Hippocampal formation (tissue), 2 donors: ENCODE data around the gene METTL15.
A peak's percentile ranks its signal among the peaks of the same experiment; 100 is the strongest.
"Not testable (repeated sequence)": the region's sequence is repeated elsewhere in the genome, so short reads cannot be mapped to it uniquely, and the experiment has no call there.

Experiments used
- DNase-seq, 2 donors: peaks; one replicate each; lab custom pipeline; 2025; lab: John Stamatoyannopoulos, UW

The METTL15 gene

DNA sequence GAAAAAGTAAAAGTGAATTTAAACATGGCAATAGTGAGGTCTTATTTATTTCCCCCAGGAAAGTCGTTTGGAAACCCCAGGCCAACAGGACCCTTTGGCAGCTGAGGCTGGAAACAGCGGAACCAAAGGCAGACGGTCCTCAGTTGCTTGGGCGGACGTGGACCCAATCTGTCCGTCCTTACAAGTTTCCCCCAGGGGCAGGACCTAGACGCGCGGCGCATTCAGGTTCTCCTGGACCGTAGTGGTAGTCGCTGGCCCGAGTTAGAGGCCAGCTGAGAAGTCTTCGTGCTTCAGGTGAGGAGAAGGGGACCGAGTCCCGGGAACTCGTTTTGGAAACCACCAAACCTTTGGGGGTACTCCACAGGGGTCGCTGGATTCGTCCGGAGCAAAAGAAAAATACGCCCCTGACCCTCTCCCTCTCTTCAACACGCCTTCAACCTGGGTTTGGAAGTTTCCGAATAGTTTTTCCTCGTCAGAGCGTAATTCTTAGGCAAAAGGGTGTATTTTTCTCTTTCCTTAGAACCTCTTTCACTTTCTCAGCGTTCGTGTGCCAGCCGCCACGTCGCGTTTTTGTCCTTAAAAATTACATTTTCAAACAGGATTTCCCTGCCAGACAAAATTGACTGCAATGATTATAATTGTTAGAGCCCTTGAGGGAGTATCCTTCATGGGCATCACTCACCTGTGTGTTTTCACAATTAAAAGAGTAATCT is 2.1 kb downstream of the METTL15 start:
- DNase-seq, result peak; percentile 31 to 46

DNA sequence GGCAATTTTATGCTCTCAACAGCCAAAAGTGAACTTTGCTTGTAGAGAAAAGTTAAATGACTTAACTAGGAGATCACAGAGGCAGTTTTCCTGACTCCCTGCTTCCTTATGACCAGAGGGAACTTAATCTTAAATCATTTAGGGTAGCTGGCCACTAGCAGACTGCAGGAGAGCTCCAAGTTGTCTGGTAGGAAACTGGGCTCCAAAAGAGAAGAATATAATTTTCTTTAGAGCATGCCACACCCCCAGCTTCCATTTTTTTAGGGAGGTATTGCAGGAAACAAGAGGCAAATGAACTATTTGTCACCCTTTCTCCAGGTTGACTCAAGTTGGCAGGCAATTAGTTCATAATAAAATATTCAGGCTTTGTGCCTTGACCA is 2.6 kb downstream of the METTL15 start:
- no peak for DNase-seq

DNA sequence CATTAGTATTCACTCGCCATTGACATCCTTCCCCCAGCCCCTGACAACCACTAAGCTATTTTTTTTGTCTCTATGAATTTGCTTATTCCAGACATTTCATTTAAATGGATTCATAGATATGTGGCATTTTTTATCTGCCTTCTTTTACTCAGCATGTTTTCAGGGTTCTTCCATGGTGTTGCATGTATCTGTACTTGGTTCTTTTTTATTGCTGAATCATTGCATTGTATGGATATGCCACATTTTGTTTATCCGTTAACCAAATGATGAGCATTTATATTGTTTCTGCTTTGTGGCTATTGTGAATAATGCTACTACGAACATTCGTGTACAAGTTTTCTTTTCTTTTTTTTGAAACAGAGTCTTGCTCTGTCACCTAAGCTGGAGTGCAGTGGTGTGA is 5.9 kb downstream of the METTL15 start:
- no peak for DNase-seq

DNA sequence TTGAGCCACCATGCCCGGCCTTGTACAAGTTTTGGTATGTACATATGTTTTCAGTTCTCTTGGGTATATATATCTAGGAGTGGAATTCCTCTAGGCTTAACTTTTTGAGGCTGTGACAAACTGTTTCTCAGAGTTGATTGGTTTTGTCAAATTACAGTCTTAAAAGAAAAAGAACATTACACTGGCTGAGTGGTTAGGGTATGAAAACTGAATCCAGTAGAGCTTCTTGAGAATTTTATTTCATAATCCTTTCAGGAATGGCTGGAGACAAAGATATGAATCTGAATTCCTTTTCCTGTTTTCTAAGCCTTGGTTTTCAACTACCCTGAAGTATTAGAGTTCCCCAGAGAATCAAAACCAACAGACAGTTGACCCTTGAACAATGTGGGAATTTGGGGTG is 6.5 kb downstream of the METTL15 start:
- no peak for DNase-seq

DNA sequence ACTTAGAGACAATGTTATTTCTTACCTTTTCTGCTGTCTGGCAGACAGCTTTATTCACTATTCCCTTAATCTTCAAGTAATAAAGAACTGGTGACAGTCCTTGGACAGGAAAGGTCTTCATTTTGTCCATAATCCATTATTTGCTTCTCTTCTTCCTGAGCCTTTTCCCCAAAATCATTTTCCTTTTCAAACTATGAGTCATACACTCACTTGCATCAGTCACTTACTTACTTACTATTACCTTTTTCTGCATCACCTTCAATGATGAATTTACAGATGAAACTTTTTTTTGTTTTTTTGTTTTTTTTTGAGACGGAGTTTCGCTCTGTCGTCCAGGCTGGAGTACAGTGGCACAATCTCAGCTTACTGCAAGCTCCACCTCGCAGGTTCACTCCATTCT is 9.5 kb downstream of the METTL15 start:
- no peak for DNase-seq

DNA sequence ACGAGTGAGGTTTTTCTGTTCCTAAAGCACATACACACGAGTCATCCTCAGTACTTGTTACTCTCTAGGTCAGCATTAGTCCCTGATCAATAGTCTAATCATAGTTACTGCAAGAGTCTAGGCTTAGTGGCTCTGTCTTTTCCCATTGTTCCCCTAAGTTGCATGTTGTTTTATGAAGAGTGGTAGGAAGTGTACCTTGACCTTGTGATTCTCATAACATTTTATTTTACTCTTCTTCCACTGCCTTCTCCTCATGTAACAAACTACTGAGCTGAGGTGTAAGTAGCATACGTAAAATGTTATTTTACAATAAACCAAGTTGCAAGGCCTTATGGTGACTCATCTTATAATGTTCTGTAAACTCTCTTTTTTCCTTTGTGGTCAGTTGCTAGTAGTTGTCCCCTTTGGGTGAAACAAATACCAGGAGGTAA is 15.0 kb downstream of the METTL15 start:
- no peak for DNase-seq

DNA sequence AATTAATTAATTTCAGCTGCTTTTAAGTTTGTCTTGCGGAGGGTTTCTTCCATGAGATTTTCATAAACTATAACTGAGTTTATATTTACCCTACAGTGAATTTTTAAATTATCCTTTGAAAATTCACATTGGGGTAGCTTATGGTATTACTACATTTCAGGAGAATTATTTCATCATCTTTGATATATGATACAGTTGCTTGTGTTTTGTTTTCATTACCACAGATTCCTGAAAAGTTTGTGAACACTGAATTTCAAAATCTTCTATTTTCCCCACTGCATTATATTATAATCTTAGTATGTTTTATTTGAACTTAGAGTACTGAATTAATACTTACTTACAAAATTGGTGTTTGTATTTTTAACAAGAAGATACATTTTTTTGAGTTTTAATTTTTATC is 24.4 kb downstream of the METTL15 start:
- no peak for DNase-seq

DNA sequence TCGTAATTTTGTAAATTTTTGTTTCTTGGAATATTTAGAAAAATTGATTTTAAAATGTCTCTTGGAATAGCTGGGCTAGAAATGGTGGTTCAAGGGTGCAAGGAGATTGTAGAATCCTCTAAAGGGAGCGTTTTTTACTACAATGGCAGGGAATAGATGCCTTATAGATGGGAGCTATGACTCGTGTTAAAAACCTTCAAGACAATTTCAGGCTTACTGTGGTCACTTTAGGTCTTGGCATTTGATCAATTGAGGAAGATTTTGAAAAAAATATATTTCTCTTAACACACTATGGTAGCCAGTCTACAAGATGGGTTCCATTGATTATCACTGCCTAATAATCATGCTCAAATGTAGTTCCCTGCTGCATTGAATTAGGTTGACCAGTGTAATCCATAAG is 25.0 kb downstream of the METTL15 start:
- DNase-seq, result no peak

DNA sequence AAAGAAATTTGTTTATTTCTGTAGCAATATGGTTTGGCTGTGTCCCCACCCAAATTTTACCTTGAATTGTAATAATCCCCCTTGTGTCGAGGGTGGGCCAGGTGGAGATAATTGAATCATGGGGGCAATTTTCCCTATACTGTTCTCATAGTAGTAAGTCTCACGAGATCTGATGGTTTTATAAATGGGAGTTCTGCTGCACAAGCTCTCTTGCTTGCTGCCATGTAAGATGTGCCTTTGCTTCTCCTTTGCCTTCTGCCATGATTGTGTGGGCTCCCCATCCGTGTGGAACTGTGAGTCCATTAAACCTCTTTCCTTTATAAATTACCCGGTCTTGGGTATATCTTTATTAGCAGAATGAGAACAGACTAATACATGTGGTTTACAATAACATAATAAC is 28.0 kb downstream of the METTL15 start:
- not testable (repeated sequence) for DNase-seq

DNA sequence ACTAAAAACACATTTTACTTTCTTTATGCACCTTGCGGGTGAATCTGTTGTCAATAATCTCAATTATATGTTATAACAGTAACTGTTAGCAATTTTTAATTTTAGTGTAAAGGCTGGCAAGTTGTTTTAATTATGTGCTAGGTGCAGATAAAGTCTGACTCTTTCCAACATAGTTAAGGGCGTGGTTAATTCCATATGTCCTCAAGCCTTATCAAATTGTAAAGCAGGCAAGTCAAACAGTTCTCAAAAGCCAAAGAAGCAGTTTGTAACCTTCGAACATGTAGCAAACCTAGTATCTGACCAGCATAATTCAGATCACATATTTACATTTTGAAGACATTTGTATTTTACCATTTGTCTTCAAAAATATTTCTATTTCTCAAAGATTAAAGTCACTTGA is 29.2 kb downstream of the METTL15 start:
- no peak for DNase-seq

DNA sequence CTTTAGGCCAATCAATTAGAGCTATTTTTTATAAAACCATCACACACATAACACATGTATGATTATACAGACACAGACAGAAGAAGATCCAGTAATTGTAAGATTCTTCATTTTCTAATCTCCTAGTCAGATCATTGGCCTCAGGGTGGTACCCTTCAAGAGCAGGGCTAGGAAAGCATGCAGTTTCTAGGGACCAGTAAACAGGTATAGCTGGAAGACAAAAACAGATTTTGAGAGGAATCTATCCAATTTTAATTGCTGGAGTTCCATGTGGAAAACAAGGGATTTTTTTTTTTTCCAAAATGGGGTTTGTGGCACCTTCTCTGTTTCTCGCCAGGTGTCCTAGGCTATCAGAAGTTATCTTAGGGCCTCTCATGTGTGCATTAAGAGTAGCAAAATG is 29.6 kb downstream of the METTL15 start:
- no peak for DNase-seq

DNA sequence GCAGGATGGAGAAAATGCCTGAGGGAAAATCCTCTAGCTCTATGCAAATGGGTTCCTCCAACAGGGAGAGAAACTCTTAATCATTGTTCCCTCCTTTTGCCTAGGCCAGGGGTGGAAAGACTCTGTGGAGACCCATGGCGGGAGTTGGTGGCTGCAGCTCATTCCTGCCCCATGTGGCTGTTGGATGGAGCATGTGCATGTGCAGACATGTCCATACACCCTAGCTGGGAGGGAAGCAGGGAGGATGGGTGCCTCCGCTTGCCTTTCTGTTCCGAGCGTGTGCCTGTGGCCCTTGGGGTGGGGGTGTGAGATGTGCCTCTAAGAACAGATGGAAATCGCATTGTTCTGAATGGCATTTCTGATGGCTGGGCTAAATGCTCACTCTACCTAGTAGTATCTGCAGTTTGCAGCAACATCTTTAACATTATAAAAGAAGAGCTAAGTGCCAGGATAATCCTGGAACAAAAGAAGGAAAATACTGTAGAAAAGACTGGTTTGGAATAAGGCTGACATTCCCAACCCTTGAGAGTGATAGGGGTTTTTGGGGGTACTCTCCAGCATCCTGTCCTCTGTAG is 31.7 kb downstream of the METTL15 start:
- DNase-seq, result no peak

DNA sequence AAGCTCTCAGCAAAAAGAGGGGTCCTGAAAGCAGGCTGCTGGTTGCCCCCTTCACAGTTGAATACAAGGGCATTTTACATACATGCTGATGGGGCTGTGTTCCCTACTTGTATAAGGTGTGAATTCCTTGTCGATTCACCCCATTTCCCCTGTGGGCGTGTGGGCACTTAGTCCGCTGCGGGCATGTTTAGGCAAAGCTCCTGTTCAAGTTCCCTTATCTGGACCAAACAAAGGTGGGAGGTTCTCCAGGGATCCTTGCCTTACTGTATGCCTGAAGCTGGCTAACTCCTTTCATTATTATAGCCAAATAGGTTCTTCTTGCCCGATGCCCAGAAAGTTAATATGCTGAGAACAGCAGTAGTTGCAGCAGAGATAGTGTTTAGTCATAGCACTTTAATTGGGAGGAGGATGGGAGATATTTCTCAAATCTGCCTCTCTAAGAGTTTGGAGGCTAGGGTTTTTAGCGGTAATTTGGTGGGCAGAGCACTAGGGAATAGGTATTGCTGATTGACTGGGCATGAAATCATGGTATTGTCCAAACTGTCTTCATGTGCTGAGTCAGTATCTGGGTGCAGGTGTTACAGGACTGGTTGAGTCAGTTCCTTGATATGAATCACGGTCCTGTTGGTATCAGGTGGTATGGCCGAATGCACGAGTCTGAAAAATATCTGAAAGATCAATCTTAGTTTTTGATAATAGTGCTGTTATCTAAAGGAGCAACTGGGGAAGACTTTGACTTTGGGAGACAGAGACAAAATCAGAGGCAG is 32.7 kb downstream of the METTL15 start:
- DNase-seq, result no peak

DNA sequence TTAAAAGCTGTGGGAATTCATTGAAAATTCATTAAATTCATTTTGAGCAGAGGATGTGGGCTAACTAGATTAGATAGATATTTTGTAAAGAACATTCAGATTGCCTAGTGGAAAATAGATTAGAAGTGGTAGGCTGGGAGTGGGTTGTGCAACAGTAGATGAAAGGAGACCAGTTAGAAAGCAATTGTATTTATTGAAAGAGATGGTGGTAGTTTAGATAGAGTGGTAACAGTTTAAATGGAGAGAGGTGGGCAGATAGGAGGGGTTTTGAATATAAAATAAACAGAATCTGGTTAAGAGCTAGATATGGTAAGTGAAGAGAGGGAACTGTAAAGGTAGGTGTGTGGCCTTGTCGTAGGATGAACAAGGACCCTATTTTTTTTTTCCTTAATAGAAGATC is 34.5 kb downstream of the METTL15 start:
- DNase-seq, result no peak

DNA sequence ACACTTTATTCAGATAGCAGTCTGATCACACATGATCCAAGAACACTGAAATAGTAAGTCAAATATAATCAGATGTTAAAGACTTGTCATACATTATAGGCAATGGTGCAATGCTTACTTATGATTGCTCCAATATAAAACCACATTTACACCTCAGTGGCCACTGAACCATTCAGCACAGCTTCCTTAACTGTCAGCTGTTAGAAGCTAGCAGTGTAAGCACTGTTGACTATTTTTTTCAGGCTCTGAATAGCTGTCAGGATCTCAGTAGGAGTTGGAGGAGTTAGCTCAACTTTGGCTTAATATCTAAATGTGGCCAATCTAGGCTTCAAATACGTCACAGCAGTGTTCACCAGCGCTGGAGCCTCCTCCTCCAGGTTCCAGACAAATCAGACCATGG is 36.6 kb downstream of the METTL15 start:
- no peak for DNase-seq

DNA sequence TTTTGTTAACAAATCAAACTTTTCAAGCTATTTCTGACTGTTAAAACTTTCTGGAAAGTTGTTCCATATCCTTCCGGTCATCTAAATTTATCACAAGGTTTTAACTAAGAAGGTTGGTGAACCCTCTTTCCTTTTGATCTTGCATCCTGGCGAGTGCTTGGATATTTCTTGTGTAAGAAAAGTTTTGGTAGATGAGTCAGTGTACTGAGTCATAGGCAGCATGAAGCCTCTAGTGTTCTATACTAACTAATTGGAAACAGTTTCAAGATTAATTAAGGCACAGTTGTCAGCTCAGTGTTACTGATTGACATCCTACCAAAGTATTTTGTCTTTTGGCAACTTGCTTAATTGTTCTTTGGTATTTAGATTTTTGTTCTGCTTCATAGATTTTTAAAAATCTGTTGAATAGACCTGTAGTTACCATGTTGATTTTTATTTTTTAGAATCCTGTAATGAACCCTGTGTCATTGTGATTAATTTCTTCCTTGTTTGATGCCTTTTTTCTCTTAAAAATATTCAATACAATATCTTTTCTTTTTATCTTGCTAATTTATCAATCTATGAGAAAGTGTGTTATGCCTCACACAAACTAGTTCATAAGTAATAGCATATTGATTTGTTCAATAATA is 38.0 kb downstream of the METTL15 start:
- peak in 1 of 2 donors; percentile 7 for DNase-seq

DNA sequence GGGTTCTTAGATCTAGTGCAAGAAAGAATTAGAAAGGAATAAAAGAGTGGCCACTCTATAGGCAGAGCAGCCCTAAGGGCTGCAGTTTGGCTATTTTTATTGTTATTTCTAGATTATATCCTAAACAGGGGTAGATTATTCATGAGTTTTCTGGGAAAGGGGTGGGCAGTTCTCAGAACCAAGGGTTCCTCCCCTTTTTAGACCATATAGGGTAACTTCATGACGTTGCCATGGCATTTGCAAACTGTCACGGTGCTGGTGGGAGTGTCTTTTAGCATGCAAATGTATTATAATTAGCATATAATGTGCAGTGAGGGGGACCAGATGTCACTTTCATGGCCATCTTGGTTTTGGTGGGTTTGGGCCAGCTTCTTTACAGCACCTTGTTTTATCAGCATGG is 44.6 kb downstream of the METTL15 start:
- DNase-seq, result no peak

DNA sequence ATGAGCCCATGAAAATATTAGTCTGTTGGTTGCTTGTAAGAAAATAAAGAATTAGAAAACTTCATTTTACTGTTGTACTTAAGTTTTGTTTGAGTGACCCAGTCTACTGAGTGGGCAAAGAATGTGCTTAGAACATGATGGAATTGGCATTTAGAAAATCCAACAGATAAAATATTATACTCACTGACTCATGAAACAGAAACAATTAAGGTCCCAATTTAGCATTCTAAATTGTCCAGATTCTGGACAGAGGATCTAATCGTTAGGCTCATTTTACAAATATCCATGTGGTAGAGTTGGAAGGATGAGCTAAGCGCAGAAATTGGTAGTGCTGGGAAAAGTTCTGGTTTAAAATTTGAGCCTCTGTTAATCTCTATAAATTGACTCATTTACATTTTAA is 45.4 kb downstream of the METTL15 start:
- no peak for DNase-seq

DNA sequence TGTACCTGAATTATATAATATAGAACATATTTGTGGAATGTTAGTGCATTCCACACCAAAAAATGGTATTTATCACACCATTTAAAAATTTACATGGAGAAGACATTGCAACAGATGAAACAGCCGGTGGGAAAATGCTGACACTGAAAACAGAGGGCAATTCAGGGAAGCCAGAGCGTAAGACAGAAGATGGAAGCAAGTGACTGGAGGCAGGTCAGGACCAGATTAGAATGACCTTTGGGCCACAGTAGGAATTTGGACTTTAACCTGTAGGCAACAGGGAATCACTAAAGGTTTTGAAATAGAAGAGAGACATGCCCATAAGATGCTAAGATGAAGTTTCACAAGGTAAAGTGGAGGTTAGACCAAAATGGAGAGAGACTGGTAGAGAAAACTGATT is 60.5 kb downstream of the METTL15 start:
- DNase-seq, result no peak

DNA sequence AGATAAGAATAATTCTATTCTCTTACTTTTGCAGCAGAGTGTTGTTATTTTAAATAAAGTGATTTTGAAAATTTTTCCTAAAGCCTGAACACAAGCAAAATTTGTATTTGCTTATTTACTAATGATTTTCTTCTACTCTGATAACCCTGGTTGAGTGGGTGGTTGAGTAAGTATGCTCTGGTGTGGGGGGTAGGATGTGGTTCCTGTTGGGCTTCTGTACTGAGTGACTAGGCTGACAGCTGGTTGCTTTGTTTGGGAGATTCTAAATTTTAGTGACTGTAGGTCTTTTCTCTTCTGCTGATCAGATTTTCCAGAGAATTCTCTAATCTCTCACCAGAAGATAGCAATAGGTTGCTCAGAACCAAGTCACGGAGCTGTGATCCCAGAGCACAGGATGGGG is 61.6 kb downstream of the METTL15 start:
- no peak for DNase-seq

DNA sequence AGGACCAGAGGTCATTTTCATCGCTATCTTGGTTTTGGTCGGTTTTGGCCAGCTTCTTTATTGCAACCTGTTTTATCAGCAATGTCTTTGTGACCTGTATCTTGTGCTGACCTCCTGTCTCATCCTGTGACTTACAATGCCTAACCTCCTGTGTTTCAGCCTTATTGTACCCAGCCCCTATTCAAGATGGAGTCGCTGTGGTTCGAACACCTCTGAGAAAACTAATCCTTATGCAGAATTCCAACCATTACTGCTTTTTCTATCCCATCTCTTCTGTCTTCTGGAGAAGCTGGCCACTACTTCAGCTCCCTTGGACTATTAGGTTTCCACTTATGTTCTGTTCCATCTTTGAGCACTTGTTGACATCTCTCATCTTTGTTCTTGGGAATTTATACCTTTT is 62.6 kb downstream of the METTL15 start:
- no peak for DNase-seq

DNA sequence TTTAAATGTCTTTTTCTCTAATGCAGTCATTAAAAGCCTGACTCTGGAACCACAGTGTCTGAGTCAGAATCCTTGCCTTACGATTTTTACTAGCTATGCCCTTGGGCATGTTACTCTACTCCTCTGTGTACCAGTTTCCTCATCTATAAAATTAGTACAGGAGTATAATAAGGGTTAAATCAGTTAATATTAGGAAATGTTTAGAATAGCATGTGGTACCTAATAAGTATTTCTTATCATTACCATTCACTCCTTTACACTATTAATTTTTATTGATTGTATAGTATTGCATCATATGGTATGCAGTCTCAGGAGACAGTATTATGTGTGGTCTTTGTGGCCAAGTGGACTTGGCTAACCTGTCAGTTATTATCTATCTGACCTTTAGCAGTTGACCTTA is 68.2 kb downstream of the METTL15 start:
- no peak for DNase-seq

DNA sequence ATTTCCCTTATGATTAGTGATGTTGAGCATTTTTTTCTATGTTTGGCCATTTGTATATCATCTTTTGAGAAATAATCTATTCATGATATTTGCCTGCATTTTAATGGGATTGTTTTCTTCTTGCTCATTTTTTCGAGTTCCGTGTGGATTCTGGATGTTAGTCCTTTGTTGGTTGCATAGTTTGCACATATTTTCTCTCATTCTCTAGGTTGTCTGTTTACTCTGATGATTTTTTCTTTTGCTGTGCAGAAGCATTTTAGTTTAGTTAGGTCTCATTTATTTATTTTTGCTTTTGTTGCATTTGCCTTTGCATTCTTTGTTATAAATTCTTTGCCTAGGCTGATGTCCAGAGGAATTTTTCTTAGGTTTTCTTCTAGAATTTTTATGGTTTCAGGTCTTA is 87.3 kb downstream of the METTL15 start:
- DNase-seq, result no peak
